HepG2 (cell line): ENCODE results near the gene GLIPR1L2. TPM values are rescaled to one million over a fixed set of nuclear protein-coding genes. Genes with fewer than 3 reads are reported as not detected.
"Not testable (repeated sequence)": the region's sequence is repeated elsewhere in the genome, so short reads cannot be mapped to it uniquely, and the experiment has no call there.

ENCODE experiments used
- ATAC-seq: fragments of 200-7000 bp; cut with Tn5 transposase; 3 replicates; pipeline ENCODE4 v1.9.1; 2020; ENCODE audit warnings: mild to moderate bottlenecking, moderate library complexity
- BruUV-seq: library from RNA; stranded (reverse); fragments of 400-500 nt; replicated peaks from 2 replicates; lab custom pipeline; 2021; lab: Mats Ljungman, UMichigan
- CTCF ChIA-PET: fragments of 300-600 bp; formaldehyde crosslinking; extraction: SDS; loops from one replicate; lab custom pipeline; 2021; ENCODE audit warnings: low total read pairs, inconsistent platforms, low intra/inter-chr PET ratio; lab: Yijun Ruan, JAX
- POLR2A ChIA-PET: fragments of 350-600 bp; sonication (Branson Sonifier 250); formaldehyde crosslinking; loops from one replicate; lab custom pipeline; 2020; ENCODE audit warnings: antibody characterized with exemption, inconsistent platforms; lab: Yijun Ruan, JAX
- DNase-seq: peaks from one replicate; pipeline ENCODE4 v3.0.0-alpha.2; 2015; ENCODE audit warnings: low spot score
- FAIRE-seq: peaks from 3 replicates; lab custom pipeline; 2011; peaks lifted over from hg19 to GRCh38; lab: Jason Lieb, UNC
- H2AFZ ChIP-seq: one replicate; pipeline ENCODE4 v1.6.1; 2011; ENCODE audit warnings: low read length, inconsistent platforms
- H3K27ac ChIP-seq: fragments of 300-600 bp; 3 replicates; pipeline ENCODE4 v1.8.0; 2011; ENCODE audit warnings: mixed run types, mild to moderate bottlenecking, mixed read lengths, low read length, inconsistent platforms; ENCODE audit not compliant: insufficient read depth; ENCODE audit errors: extremely low read length
- H3K27me3 ChIP-seq, 2 experiments: fragments of 200-600 bp in 1 of 2; 2 replicates in 1 of 2; 3 replicates in 1 of 2; pipeline versions ENCODE4 v1.6.0 to v1.8.0; 2011; ENCODE audit warnings: low read length in 2 of 2, mild to moderate bottlenecking in 2 of 2, moderate library complexity in 2 of 2, inconsistent platforms in 1 of 2; ENCODE audit not compliant: insufficient read depth in 2 of 2, control insufficient read depth in 1 of 2
- H3K36me3 ChIP-seq, 2 experiments: fragments of 200-600 bp in 1 of 2; replicated peaks in 1 of 2; 2 replicates in 1 of 2; 3 replicates in 1 of 2; pipeline versions ENCODE4 v1.5.1 to v1.8.0; 2011; ENCODE audit warnings: low read length in 2 of 2, inconsistent platforms in 1 of 2; ENCODE audit not compliant: insufficient read depth in 2 of 2, control insufficient read depth in 1 of 2
- H3K4me1 ChIP-seq: 2 replicates; pipeline ENCODE4 v1.5.1; 2012; ENCODE audit warnings: low read length, inconsistent platforms; ENCODE audit not compliant: insufficient read depth
- H3K4me2 ChIP-seq: 2 replicates; pipeline ENCODE4 v1.6.0; 2011; ENCODE audit warnings: low read depth, low read length, inconsistent platforms
- H3K4me3 ChIP-seq, 3 experiments: fragments of 200-600 bp in 1 of 3; sonication (generic), shearing (Covaris generic) in 1 of 3; replicated peaks in 1 of 3; 2 replicates each; pipeline ENCODE4 v1.5.1; 2011 to 2016; ENCODE audit warnings: low read length in 3 of 3, inconsistent platforms in 2 of 3, low read depth in 2 of 3, mild to moderate bottlenecking in 2 of 3, control low read depth in 1 of 3, mixed read lengths in 1 of 3; ENCODE audit not compliant: insufficient read depth in 1 of 3
- H3K79me2 ChIP-seq: one replicate; pipeline ENCODE4 v1.6.1; 2011; ENCODE audit warnings: low read length, inconsistent platforms; ENCODE audit not compliant: insufficient read depth
- H3K9ac ChIP-seq: 2 replicates; pipeline ENCODE4 v1.6.0; 2011; ENCODE audit warnings: mild to moderate bottlenecking, low read depth, low read length, inconsistent platforms; ENCODE audit not compliant: insufficient read depth
- H3K9me3 ChIP-seq: 2 replicates; pipeline ENCODE4 v1.5.1; 2012; ENCODE audit warnings: mild to moderate bottlenecking, low read length
- H4K20me1 ChIP-seq: 2 replicates; pipeline ENCODE4 v1.6.0; 2011; ENCODE audit warnings: inconsistent platforms, mild to moderate bottlenecking, low read length, moderate library complexity; ENCODE audit not compliant: insufficient read depth
- FOXA3 ChIP-seq: IDR thresholded peaks from 2 replicates; pipeline ENCODE4 v1.6.1; 2016; ENCODE audit warnings: missing genetic modification reagents, missing compliant biosample characterization
- FOXK2 ChIP-seq: fragments of 450-650 bp; IDR thresholded peaks from 2 replicates; pipeline ENCODE4 v1.6.1; 2016
- HNF4A ChIP-seq: sonication (generic); formaldehyde crosslinking; IDR thresholded peaks from 2 replicates; pipeline ENCODE4 v1.4.0; 2020; ENCODE audit warnings: missing genetic modification reagents
- ISL2 ChIP-seq: sonication (generic); formaldehyde crosslinking; IDR thresholded peaks from 2 replicates; pipeline ENCODE4 v1.5.0; 2020; ENCODE audit warnings: missing genetic modification reagents
- KDM6A ChIP-seq: IDR thresholded peaks from 2 replicates; pipeline ENCODE4 v1.6.1; 2016; ENCODE audit warnings: low read depth
- MBD4 ChIP-seq: IDR thresholded peaks from 2 replicates; pipeline ENCODE4 v1.6.1; 2012; ENCODE audit warnings: low read length, inconsistent platforms, borderline replicate concordance
- WIZ ChIP-seq: sonication (generic); formaldehyde crosslinking; IDR thresholded peaks from 2 replicates; pipeline ENCODE4 v1.5.1; 2020; ENCODE audit warnings: mild to moderate bottlenecking, missing genetic modification reagents
- ZIK1 ChIP-seq: sonication (generic); formaldehyde crosslinking; IDR thresholded peaks from 2 replicates; pipeline ENCODE4 v1.5.0; 2020; ENCODE audit warnings: mild to moderate bottlenecking, low read depth, missing genetic modification reagents, borderline replicate concordance
- ZNF142 ChIP-seq: sonication (generic); formaldehyde crosslinking; IDR thresholded peaks from 2 replicates; pipeline ENCODE4 v1.4.0; 2020; ENCODE audit warnings: missing genetic modification reagents
- ZNF501 ChIP-seq: sonication (generic); formaldehyde crosslinking; IDR thresholded peaks from 2 replicates; pipeline ENCODE4 v1.5.1; 2020; ENCODE audit warnings: mild to moderate bottlenecking, moderate library complexity, missing genetic modification reagents
- ZNF546 ChIP-seq: sonication (generic); formaldehyde crosslinking; conservative IDR thresholded peaks from 2 replicates; pipeline ENCODE4 v1.8.1; 2023; ENCODE audit warnings: mild to moderate bottlenecking, missing genetic modification reagents
- WGBS: methylation state at CpG from one replicate; pipeline ENCODE4 v1.1.6; 2017; ENCODE audit warnings: low lambda C conversion rate; 5-methylcytosine and 5-hydroxymethylcytosine counted together
- in situ Hi-C: cut with HindIII; loops from 2 replicates; pipeline ENCODE4 v1.10.0; 2017; ENCODE audit warnings: low pct_unique_long_range_greater_than_20kb; ENCODE audit not compliant: extremely low pct_ligation_motif_present
- intact Hi-C: fragments of 100-400 bp; cut with micrococcal nuclease; formaldehyde crosslinking; loops from one replicate; pipeline ENCODE4 v1.10.0; 2022; ENCODE audit not compliant: unreplicated experiment
- polyA plus RNA-seq, 8 experiments: library from polyadenylated mRNA; depleted of rRNA in 3 of 8; stranded (reverse) in 7 of 8; unstranded in 1 of 8; fragments of >200 nt; fragmentation: Illumina TruSeq in 4 of 8; extraction: Trizol in 4 of 8; gene quantifications; 2 replicates each; pipeline versions ENCODE4 v1.2.1 to v1.2.3, GENCODE V29; 2011 to 2016; ENCODE audit warnings: low read depth in 4 of 8, missing spikeins in 1 of 8, mixed read lengths in 1 of 8; ENCODE audit not compliant: insufficient read depth in 1 of 8
- total RNA-seq, 5 experiments: library from RNA; depleted of rRNA; stranded (reverse); fragments of >200 nt; fragmentation: Illumina TruSeq; extraction: Trizol; gene quantifications; 2 replicates each; pipeline ENCODE4 v1.2.3, GENCODE V29; 2016; ENCODE audit warnings: low read depth in 1 of 5

GLIPR1L2 gene
- total and polyA plus RNA-seq, 2 of the 13 experiments (the other 11 are each of a cell fraction or from before 2014, with no cell fraction given) = not detected

- TF ChIP-seq WIZ (no peak), MBD4 (no peak), FOXA3 (CRISPR knock-in tag) (peak; percentile 43), FOXK2 (no peak), ZNF546 (CRISPR knock-in tag) (no peak)
- TF ChIP-seq, all 625 proteins: peak for 47
These were observed 53.7 kb downstream of the GLIPR1L2 start (continued) for GRCh38 chr12:75444429-75445136.

GRCh38 chr12:75445137-75445507 lies 54.2 kb downstream of the GLIPR1L2 start:
- FAIRE-seq, intact Hi-C loops: not testable (repeated sequence)

More at GRCh38 chr12:75445137-75445507, 54.2 kb downstream of the GLIPR1L2 start:
- H3K79me2 ChIP-seq, ATAC-seq, POLR2A ChIA-PET, DNase-seq, H3K27me3 ChIP-seq, H3K9me3 ChIP-seq, CTCF ChIA-PET, BruUV-seq, H3K9ac ChIP-seq, H3K36me3 ChIP-seq, H4K20me1 ChIP-seq, in situ Hi-C loops: not testable (repeated sequence)
- H3K4me3 ChIP-seq = peak overlapping the region in 1 of 3 experiments; percentile 11; a peak in 1 of 6 replicates
- H3K27ac ChIP-seq = peak overlapping the region; percentile 66
- H3K4me2 ChIP-seq = peak overlapping the region; percentile 65
- TF ChIP-seq ISL2 (CRISPR knock-in tag) (0 out of 2 replicates have a peak, but pooled peaks have one; percentile 0), ZNF501 (CRISPR knock-in tag) (peak; percentile 40; the same call in 1 of the 2 replicates), KDM6A (CRISPR knock-in tag) (0 out of 2 replicates have a peak, but pooled peaks have one; percentile 5), ZNF142 (CRISPR knock-in tag) (0 out of 2 replicates have a peak, but pooled peaks have one; percentile 13), ZIK1 (CRISPR knock-in tag) (0 out of 2 replicates have a peak, but pooled peaks have one; percentile 6), HNF4A (CRISPR knock-in tag) (peak; percentile 1; the same call in 1 of the 2 replicates)
- WGBS = 59% methylated on average over 7 of the region's 7 CpGs
- peak overlapping the region; percentile 80 for H2AFZ ChIP-seq
- H3K4me1 ChIP-seq = peaks cover 47% of the 10 kb centered on the region
